ENCODE results near the gene TTLL8.

The TTLL8 gene

DNA sequence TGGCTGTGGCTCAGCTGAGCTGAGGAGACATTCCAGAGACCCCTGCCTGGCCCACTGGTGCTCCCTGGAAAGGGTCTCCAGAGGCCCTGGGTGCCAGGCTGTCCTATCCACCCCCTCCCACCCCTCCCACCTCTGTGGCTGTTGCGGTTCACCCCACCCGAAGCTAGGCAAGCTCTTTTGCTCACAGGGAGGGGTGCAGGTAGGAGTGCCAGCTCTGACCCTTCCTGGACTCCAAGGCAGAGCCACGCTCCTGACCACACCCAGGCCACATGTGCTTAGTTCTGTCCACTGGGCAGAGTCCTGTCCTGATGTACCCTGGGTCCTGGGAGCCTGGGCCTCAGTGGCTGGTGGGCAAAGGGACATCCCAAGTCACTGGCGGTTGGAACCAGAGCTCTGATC, 62.0 kb downstream of the TTLL8 start:
- DNase-seq (ENCODE audit: extremely low read depth, low read depth): no peak
- TF ChIP-seq, protein P1, sequence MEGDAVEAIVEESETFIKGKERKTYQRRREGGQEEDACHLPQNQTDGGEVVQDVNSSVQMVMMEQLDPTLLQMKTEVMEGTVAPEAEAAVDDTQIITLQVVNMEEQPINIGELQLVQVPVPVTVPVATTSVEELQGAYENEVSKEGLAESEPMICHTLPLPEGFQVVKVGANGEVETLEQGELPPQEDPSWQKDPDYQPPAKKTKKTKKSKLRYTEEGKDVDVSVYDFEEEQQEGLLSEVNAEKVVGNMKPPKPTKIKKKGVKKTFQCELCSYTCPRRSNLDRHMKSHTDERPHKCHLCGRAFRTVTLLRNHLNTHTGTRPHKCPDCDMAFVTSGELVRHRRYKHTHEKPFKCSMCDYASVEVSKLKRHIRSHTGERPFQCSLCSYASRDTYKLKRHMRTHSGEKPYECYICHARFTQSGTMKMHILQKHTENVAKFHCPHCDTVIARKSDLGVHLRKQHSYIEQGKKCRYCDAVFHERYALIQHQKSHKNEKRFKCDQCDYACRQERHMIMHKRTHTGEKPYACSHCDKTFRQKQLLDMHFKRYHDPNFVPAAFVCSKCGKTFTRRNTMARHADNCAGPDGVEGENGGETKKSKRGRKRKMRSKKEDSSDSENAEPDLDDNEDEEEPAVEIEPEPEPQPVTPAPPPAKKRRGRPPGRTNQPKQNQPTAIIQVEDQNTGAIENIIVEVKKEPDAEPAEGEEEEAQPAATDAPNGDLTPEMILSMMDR (IDR thresholded peaks at IDR 0.05; ENCODE audit: low read depth, low read length, missing control alignments): no peak

DNA sequence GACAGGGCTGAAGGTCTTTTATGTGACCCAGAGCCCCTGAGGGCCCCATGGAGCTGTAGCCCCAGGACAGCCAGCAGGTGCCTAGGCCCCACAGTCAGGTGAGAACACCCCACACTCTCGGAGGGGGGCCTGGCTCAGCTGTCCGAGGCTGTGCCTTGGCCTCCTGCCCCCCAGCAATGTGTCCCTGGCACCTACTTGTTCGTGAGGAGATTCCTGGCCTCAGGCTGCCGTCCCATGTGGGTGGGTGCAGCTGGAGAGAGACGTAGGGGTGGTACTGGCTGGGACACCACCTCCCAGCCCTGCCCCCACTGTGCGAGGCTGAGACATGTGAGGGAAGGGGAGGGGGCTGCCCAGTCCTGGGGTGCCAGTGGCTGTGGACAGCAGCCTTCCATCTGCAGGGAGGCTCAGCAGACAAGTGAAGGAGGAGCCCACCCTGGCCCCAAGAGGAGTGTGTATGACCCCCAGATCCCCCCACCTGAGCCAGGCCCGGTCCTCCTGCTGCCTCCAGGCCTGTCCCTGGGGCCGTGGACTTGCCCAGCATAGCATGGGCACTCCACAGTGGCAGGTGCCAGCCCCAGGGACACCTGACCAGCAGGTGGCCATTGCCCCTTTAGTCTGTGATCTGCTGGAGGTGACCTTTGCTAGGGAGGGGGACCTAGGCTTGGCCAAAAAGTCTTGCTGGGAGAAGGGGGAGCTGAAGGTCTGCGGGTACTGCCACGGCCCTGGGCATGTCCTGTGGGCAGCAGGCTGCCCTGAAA, 62.6 kb downstream of the TTLL8 start:
- no peak for DNase-seq (ENCODE audit: extremely low read depth, low read depth)
- TF ChIP-seq, protein P1 (IDR thresholded peaks at IDR 0.05; ENCODE audit: low read depth, low read length, missing control alignments): no peak
- no peak overlapping the region for H3K4me3 ChIP-seq (replicated peaks; ENCODE audit: low read depth, low read length)

More for the DNA sequence above, 62.0 kb downstream of the TTLL8 start:
- H3K4me3 ChIP-seq (replicated peaks; ENCODE audit: low read depth, low read length): no peak overlapping the region

DNA sequence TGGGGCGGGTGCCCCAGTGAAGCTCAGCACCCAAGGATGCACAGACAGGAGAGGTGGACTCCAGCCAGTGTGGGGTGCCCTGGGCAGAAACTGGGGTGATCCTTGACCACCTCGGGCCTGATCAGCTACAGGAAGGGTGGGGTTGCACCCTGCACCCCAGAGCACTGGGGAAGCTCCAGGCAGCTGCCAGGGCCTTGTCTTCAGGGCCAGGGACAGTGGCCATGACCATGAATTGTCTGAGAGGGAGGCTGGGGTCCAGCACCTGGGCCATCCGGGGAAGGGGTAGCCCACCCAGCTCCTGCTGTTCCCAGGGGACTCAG, 63.1 kb downstream of the TTLL8 start:
- H3K4me3 ChIP-seq (replicated peaks; ENCODE audit: low read depth, low read length): no peak overlapping the region
- no peak for DNase-seq (ENCODE audit: extremely low read depth, low read depth)
- TF ChIP-seq, protein P1 (IDR thresholded peaks at IDR 0.05; ENCODE audit: low read depth, low read length, missing control alignments): no peak

DNA sequence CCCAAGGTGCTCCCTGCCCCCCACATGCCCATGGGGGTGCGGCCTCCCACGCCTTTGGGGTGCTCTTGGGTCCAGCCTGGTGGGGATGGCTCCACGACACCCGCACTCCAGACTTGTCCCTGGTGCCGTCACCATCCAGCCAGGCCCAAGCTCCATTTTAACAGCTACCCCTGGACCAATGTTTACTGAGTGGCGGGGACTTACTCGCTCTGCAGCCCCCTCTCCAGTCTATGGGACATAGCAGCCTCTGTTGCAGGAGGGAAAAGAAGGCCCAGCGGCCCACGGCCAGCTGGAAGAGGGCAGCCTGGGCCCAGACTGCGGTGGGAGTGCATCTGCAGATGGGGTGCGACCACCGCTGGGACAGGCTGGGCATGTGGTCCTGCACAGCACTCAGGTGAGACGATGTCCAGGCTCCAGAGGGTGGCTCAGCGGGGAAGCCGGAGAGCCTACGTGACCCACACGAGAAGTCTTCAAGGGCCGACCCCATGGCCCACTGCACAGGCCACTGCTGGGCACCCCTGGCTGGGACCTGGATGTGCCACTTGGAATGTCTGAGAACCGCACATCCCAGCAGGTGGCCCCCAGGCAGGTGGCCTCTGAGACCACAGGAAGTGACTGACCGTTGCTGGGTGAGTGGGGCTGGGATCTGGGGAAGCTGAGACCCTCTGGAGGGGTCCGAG, 63.6 kb downstream of the TTLL8 start:
- no peak for DNase-seq (ENCODE audit: extremely low read depth, low read depth)
- H3K4me3 ChIP-seq (replicated peaks; ENCODE audit: low read depth, low read length): no peak overlapping the region
- TF ChIP-seq, protein P1 (IDR thresholded peaks at IDR 0.05; ENCODE audit: low read depth, low read length, missing control alignments): no peak

DNA sequence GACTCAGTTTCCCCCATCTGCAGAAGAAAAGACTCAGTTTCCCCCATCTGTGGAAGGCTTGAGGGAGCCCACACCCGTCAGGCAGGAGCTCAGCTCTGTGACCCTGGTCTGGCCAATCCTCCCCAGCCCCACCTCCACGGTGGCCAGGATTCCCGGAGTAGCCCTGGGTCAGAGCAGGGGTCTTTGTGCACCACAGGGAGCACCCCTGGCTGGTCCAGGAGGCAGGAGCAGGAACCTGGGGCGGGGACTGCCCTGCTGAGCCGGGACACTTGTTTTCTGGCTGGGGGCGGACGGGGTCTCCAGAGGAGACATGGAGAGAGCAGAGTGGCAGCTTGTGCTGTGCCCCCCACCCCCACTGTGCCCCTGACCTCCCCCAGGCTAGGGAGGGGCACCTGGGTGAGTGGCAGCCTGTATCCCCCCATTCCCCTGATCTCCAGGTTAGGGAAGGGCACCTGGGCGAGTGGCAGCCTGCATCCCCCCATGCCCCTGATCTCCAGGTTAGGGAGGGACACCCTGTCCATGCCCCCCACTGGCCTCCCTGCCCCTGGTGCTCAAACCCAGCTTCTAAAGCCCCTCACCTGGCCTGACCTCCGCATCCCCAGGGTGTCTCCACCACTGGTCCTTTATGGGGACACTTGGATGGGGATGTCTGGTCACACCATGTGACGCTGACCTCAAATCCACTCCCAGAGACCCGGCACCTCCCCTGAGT, 64.3 kb downstream of the TTLL8 start:
- DNase-seq (ENCODE audit: extremely low read depth, low read depth): no peak
- TF ChIP-seq, protein P1 (IDR thresholded peaks at IDR 0.05; ENCODE audit: low read depth, low read length, missing control alignments): no peak
- no peak overlapping the region for H3K4me3 ChIP-seq (replicated peaks; ENCODE audit: low read depth, low read length)

DNA sequence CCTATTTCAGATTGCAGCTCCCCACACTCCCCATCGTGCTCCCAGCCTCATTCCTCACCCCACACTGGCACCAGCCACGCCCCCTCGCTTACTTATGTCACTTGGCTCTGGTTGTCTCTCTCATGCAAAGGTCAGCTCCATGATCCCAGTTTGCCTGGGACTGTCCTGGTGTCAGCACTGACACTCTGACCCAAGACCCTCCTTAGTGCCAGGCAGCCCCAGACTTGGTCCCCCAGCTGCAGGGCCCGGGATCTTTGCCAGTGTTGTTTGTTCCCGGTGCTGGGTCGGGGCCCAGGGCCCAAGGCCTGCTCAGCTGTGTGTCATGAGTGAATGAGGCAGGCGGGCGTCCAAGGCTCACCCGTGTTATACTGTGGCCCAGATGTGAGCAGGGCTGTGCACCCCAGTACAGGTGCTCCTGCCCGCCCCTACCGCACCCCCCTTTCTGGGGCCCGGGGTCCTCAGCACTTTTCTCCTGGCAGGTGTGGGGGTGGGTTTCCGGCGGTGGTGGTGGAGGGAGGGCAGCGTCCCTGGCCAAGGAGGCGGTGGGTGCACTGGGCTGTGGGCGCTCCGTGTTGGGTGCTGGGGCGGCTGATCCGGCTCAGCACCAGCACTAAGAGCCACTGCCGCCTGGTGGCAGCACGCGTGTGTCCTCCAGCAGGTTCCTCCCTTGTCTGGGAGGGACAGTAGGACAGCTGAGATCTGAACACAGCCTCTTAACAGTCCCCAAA, 65.0 kb downstream of the TTLL8 start:
- no peak overlapping the region for H3K4me3 ChIP-seq (replicated peaks; ENCODE audit: low read depth, low read length)
- DNase-seq (ENCODE audit: extremely low read depth, low read depth): no peak
- TF ChIP-seq, protein P1 (IDR thresholded peaks at IDR 0.05; ENCODE audit: low read depth, low read length, missing control alignments): peak; percentile 80

Measured in HFF-Myc (cell line).